GM13977 (cell line): ENCODE measurements around the gene CDC25C.

Experiments used
- DNase-seq: peaks from one replicate; pipeline ENCODE4 v3.0.0; 2012; ENCODE audit warnings: low spot score
- CTCF ChIP-seq: IDR thresholded peaks from 2 replicates; pipeline ENCODE4 v1.5.1; 2012; ENCODE audit warnings: mild to moderate bottlenecking, control low read depth; ENCODE audit not compliant: insufficient read depth; ENCODE audit errors: extremely low read depth, missing control alignments
- in situ Hi-C: fragments of 300-500 bp; cut with MboI; formaldehyde crosslinking; loops from one replicate; pipeline ENCODE4 v1.12.0; 2022; ENCODE audit warnings: low sequenced_read_pairs, low pct_unique_long_range_greater_than_20kb, mixed read lengths, inconsistent platforms; ENCODE audit not compliant: unreplicated experiment

CDC25C gene

DNA sequence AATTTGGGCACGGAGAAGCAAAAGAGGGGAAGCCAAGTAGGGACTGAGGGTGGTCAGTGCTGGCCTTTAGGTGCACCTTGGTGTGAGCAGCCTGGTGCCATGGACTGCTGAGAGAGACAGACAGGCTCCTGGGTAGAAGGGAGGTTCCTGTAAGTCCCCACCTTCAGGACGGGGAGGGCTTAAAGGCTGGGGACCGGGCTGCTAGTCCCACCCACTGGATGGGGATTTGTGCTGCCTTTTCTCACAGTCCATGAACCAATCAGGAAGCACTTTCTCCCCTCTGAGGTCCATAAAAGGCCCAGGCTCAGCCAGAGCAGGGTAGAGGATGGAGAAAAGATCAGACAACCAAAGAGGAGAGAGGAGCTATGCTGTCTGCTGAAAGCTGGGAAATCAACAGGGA, 15.2 kb downstream of the CDC25C start:
- in situ Hi-C loops: no loop called here
- no peak for TF ChIP-seq CTCF

DNA sequence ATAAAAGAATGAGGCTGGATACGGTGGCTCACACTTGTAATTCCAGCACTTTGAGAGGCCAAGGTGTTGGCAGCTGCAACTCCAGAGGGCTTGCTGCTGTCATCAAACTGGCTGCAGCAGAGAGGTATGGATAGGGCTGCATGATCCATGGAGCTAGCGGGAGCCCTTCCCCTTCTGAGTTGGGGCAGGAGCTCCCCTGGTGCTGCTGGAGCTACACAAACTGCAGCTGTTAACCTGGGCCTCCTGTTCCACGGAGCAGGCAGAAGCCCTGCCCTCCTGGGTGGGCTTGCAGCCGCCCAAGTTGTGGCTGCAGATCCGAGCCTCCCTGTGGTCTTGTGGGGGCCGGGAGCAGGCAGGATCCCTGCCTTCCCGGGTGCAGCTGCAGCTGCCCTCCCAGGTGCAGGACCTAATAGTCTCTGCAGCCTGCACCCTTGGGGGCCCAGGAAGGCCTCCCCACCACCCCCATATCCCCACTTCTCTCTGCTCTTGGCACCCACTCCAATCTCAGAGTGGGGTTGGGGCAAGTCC, 15.8 kb downstream of the CDC25C start:
- TF ChIP-seq CTCF: no peak
- DNase-seq: no peak
- in situ Hi-C loops: no loop called here

More for the DNA sequence above, 15.2 kb downstream of the CDC25C start:
- no peak for DNase-seq

GRCh38 chr5:138305797-138306196, 25.8 kb downstream of the CDC25C start:
- no peak for TF ChIP-seq CTCF
- in situ Hi-C loops: no loop called here
- DNase-seq: no peak

DNA sequence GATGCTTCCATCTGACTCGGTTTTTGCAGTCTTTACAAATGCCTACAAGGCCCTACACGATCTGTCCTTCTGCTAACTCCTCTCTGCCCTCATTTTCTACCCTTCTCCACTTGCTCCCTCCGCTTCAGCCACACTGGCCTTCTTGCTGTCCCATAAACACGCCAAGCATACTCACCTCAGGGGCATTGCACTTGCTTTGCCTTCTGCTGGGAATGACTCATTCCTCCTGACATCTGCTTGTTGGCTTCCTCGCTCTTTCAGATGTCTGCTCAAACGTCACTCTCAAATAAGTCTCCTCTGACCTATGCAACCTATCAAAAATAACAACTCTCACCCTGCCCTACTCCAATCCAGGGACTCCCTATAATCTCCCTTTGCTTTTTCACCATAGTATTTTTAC, 28.2 kb downstream of the CDC25C start:
- TF ChIP-seq CTCF: no peak
- no peak for DNase-seq
- in situ Hi-C loops: no loop called here

- TF ChIP-seq CTCF: no peak
- DNase-seq: no peak
- in situ Hi-C loops: no loop called here
Observed at GRCh38 chr5:138289296-138289695, 42.3 kb downstream of the CDC25C start.

GRCh38 chr5:138287246-138287645, 44.4 kb downstream of the CDC25C start:
- DNase-seq: no peak
- in situ Hi-C loops: no loop called here
- TF ChIP-seq CTCF: no peak
